CD8-positive, alpha-beta memory T cell (primary cell): ENCODE results near the gene KRTAP3-3. TPM values are rescaled to one million over a fixed set of nuclear protein-coding genes. Genes with fewer than 3 reads are reported as not detected.

Source experiments
- CTCF ChIA-PET: fragments of 350-600 bp; sonication (Branson Sonifier 250); formaldehyde crosslinking; loops from one replicate; lab custom pipeline; 2021; ENCODE audit warnings: antibody characterized with exemption; lab: Charles Lee
- POLR2A ChIA-PET: fragments of 350-600 bp; sonication (Branson Sonifier 250); formaldehyde crosslinking; loops from one replicate; lab custom pipeline; 2021; ENCODE audit warnings: antibody characterized with exemption; lab: Charles Lee
- DNase-seq, 5 donors: peaks; one replicate each; pipeline versions ENCODE4 v3.0.0 to v3.0.0-alpha.2; 2020 to 2022; ENCODE audit warnings: mixed read lengths in 1 of 5
- H3K27ac ChIP-seq: one replicate; pipeline ENCODE4 v1.7.0; 2013; ENCODE audit warnings: low read depth, mild to moderate bottlenecking, low read length, moderate library complexity
- H3K27me3 ChIP-seq: 2 replicates; pipeline ENCODE4 v1.7.0; 2013; ENCODE audit warnings: low read length, mild to moderate bottlenecking; ENCODE audit not compliant: insufficient read depth, poor library complexity, severe bottlenecking
- H3K36me3 ChIP-seq: 2 replicates; pipeline ENCODE4 v1.7.0; 2013; ENCODE audit warnings: mild to moderate bottlenecking, low read length, moderate library complexity; ENCODE audit not compliant: insufficient read depth
- H3K4me1 ChIP-seq: 2 replicates; pipeline ENCODE4 v1.7.0; 2013; ENCODE audit warnings: mild to moderate bottlenecking, low read length, moderate library complexity; ENCODE audit not compliant: insufficient read depth
- H3K4me3 ChIP-seq: 2 replicates; pipeline ENCODE4 v1.7.0; 2013; ENCODE audit warnings: mild to moderate bottlenecking, low read length
- H3K9me3 ChIP-seq: 2 replicates; pipeline ENCODE4 v1.7.0; 2013; ENCODE audit warnings: mild to moderate bottlenecking, low read length
- H3K27ac Mint-ChIP-seq, 8 donors: one replicate each; pipeline ENCODE4 v1.8.0; 2020 to 2021; ENCODE audit warnings: mixed read lengths in 8 of 8, mild to moderate bottlenecking in 6 of 8, inconsistent platforms in 3 of 8, moderate library complexity in 3 of 8
- H3K27me3 Mint-ChIP-seq, 2 donors: one replicate each; pipeline ENCODE4 v1.8.0; 2020 to 2021; ENCODE audit warnings: mixed read lengths in 2 of 2, mild to moderate bottlenecking in 1 of 2, moderate library complexity in 1 of 2
- H3K36me3 Mint-ChIP-seq, 3 donors: one replicate each; pipeline ENCODE4 v1.8.0; 2020 to 2021; ENCODE audit warnings: mixed read lengths in 3 of 3, inconsistent platforms in 1 of 3, mild to moderate bottlenecking in 1 of 3
- H3K4me1 Mint-ChIP-seq, 3 donors: one replicate each; pipeline ENCODE4 v1.8.0; 2020 to 2021; ENCODE audit warnings: mixed read lengths in 3 of 3, inconsistent platforms in 1 of 3, mild to moderate bottlenecking in 1 of 3
- H3K4me3 Mint-ChIP-seq, 7 donors: one replicate each; pipeline ENCODE4 v1.8.0; 2020 to 2021; ENCODE audit warnings: mixed read lengths in 7 of 7, mild to moderate bottlenecking in 6 of 7, moderate library complexity in 4 of 7, inconsistent platforms in 2 of 7
- H3K9me3 Mint-ChIP-seq, 5 donors: one replicate each; pipeline ENCODE4 v1.8.0; 2020 to 2022; ENCODE audit warnings: mixed read lengths in 5 of 5, mild to moderate bottlenecking in 3 of 5, moderate library complexity in 2 of 5, inconsistent platforms in 1 of 5
- polyA plus RNA-seq: library from polyadenylated mRNA; unstranded; fragments of 300-500 nt; fragmentation: Illumina TruSeq; gene quantifications from one replicate; pipeline ENCODE4 v1.2.3, GENCODE V29; 2021
- total RNA-seq, 2 experiments: library from RNA; stranded (reverse); gene quantifications; one replicate each; pipeline ENCODE4 v1.2.3, GENCODE V29; 2021

Gene KRTAP3-3
- total and polyA plus RNA-seq, 3 experiments from 2014 or later = not detected

DNA sequence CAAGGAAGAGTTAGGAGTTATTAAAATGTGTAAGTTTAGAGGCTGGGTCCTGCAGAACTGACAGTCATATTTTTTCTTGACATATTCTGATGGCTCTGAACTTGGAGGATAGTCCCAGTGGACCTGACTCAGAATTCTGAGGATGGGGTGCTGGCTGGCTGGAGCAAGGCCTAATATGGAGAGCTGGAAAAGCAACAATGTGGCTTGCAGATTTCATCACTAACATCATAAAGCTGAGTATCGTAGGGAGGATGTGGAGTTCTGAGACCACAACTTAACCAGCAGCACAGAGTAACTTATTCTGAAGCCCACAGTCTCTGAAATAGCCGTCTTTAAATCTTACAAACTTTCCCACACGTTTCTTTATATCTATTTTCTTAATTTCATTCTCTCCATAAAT, 30.7 kb upstream of the KRTAP3-3 start:
- POLR2A ChIA-PET = no interaction called here

DNA sequence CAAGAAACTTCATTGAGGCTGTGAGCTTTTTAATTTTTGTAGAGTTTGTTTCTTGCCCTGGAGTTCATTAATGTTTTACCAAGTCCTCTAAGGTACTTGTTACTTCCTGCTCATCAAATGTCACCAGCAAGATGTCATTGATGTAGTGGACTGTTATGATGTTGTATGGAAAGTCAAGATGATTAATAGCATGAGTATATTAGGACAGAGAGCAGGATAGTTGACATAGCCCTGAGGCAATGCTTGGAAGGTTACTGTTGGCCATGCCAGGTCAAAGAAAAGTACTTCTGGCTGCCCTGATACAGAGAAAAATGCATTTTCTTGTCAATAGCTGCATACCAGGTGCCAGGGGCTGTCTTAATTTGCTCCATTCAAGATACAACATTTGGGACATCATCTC, 26.4 kb upstream of the KRTAP3-3 start:
- CTCF ChIA-PET = no interaction called here
- H3K4me3 Mint-ChIP-seq = no peak overlapping the region
- no peaks in the 10 kb centered on the region for H3K9me3 ChIP-seq

More for the DNA sequence above, 30.7 kb upstream of the KRTAP3-3 start:
- Mint-ChIP-seq H3K4me1 (no peaks in the 10 kb centered on the region), H3K36me3 (peaks cover 0 to 12% (median 0%) of the 10 kb centered on the region in 3 donors), H3K4me3 (no peak overlapping the region), H3K27ac (no peak overlapping the region), H3K27me3 (peaks cover 8 to 69% of the 10 kb centered on the region in 2 donors), H3K9me3 (no peaks in the 10 kb centered on the region)
- no peaks in the 10 kb centered on the region for H3K9me3 ChIP-seq
- DNase-seq = no peak
- H3K27ac ChIP-seq = no peak overlapping the region
- no peak overlapping the region for H3K4me3 ChIP-seq
- H3K27me3 ChIP-seq = no peaks in the 10 kb centered on the region
- CTCF ChIA-PET = no interaction called here
- H3K36me3 ChIP-seq = no peaks in the 10 kb centered on the region
- H3K4me1 ChIP-seq = no peaks in the 10 kb centered on the region

GRCh38 chr17:41019415-41019814, 25.5 kb upstream of the KRTAP3-3 start:
- POLR2A ChIA-PET = interaction anchor here (0.6 kb wide), 1 partner anchor 695 kb away, joined by 4 read pairs; no protein-coding TSS in a partner anchor
- no peaks in the 10 kb centered on the region for H3K27me3 ChIP-seq
- Mint-ChIP-seq H3K4me3 (no peak overlapping the region), H3K4me1 (no peaks in the 10 kb centered on the region), H3K27ac (no peak overlapping the region), H3K36me3 (peaks cover 0 to 12% (median 2%) of the 10 kb centered on the region in 3 donors), H3K27me3 (peaks cover 3 to 45% of the 10 kb centered on the region in 2 donors), H3K9me3 (no peaks in the 10 kb centered on the region)
- no peak overlapping the region for H3K4me3 ChIP-seq
- no peaks in the 10 kb centered on the region for H3K36me3 ChIP-seq
- H3K4me1 ChIP-seq = no peaks in the 10 kb centered on the region
- no peaks in the 10 kb centered on the region for H3K9me3 ChIP-seq
- no peak for DNase-seq
- CTCF ChIA-PET = no interaction called here
- H3K27ac ChIP-seq = no peak overlapping the region

More for the DNA sequence above, 26.4 kb upstream of the KRTAP3-3 start:
- Histone ChIP-seq H3K4me1 (no peaks in the 10 kb centered on the region), H3K27ac (no peak overlapping the region), H3K36me3 (no peaks in the 10 kb centered on the region), H3K27me3 (no peaks in the 10 kb centered on the region), H3K4me3 (no peak overlapping the region)
- POLR2A ChIA-PET = no interaction called here
- Mint-ChIP-seq H3K27me3 (peaks cover 3 to 47% of the 10 kb centered on the region in 2 donors), H3K9me3 (no peaks in the 10 kb centered on the region), H3K4me1 (no peaks in the 10 kb centered on the region), H3K27ac (no peak overlapping the region), H3K36me3 (peaks cover 0 to 12% (median 2%) of the 10 kb centered on the region in 3 donors)
- DNase-seq = no peak

DNA sequence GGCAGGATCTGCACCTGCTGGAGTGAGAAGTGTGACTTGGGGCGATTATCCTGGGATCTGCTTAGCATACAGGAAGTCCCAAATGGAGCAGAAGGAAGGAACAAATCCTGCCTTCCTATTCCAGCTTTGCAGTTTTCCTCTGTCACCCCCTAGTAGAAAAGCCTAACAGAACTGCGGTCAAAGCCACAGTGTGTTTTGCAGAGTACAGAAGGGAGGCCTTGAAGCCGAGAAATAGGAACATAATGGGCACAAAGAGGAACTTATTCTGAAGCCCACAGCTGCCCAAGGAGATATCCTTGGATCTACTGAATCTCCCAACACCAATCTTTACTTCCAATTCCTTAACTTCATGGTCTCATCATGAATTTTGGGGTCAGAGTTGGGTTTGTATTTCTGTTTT, 24.6 kb upstream of the KRTAP3-3 start:
- ChIA-PET CTCF (no interaction called here), POLR2A (no interaction called here)
- H3K9me3 Mint-ChIP-seq = no peaks in the 10 kb centered on the region
- Histone ChIP-seq H3K27me3 (no peaks in the 10 kb centered on the region), H3K4me1 (no peaks in the 10 kb centered on the region), H3K36me3 (no peaks in the 10 kb centered on the region), H3K27ac (no peak overlapping the region), H3K4me3 (no peak overlapping the region), H3K9me3 (no peaks in the 10 kb centered on the region)
- DNase-seq = no peak
- H3K27ac Mint-ChIP-seq = no peak overlapping the region
- peaks cover 3 to 36% of the 10 kb centered on the region in 2 donors for H3K27me3 Mint-ChIP-seq
- peaks cover 0 to 12% (median 2%) of the 10 kb centered on the region in 3 donors for H3K36me3 Mint-ChIP-seq
- H3K4me1 Mint-ChIP-seq = no peaks in the 10 kb centered on the region
- no peak overlapping the region for H3K4me3 Mint-ChIP-seq

DNA sequence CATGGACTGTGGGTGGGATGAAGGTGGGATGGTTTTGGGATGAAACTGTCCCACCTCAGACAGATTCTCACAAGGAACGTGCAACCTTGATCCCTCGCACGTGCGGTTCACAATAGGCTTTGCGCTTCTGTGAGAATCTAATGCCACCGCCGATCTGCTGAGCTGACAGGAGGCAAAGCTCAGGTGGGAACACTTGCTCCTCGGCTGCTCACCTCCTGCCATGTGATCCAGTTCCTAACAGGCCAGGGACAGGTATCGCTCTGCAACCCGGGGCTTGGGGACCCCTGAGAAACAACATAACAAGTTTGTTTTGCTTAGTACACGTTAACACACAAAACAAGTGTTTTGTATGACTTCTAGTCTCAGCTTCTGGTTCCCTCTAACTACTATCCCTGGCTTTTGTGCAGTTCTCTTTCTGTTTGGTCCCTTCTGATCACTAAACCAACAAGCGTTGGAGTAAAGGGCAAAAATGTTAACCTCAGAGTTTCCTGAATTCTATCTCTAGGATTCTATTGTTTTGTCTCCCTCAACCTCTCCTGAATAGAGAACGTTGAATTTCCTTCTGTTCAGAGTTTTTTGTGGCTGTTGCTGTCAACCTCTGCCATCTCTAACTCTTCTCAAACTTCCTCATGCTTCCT, 22.7 kb upstream of the KRTAP3-3 start:
- Mint-ChIP-seq H3K36me3 (peaks cover 0 to 6% (median 2%) of the 10 kb centered on the region in 3 donors), H3K9me3 (no peaks in the 10 kb centered on the region), H3K4me3 (no peak overlapping the region), H3K27me3 (peaks cover 0 to 25% of the 10 kb centered on the region in 2 donors), H3K27ac (peak overlapping the region in 1 of 8 donors; percentile 5), H3K4me1 (no peaks in the 10 kb centered on the region)
- CTCF ChIA-PET = no interaction called here
- no peak overlapping the region for H3K4me3 ChIP-seq
- POLR2A ChIA-PET = no interaction called here
- no peaks in the 10 kb centered on the region for H3K27me3 ChIP-seq
- H3K4me1 ChIP-seq = no peaks in the 10 kb centered on the region
- H3K9me3 ChIP-seq = no peaks in the 10 kb centered on the region
- DNase-seq = no peak
- H3K36me3 ChIP-seq = no peaks in the 10 kb centered on the region
- H3K27ac ChIP-seq = no peak overlapping the region

- H3K27ac ChIP-seq = no peak overlapping the region
- H3K36me3 ChIP-seq = no peaks in the 10 kb centered on the region
- no peaks in the 10 kb centered on the region for H3K27me3 ChIP-seq
- peaks cover 0 to 18% of the 10 kb centered on the region in 2 donors for H3K27me3 Mint-ChIP-seq
- H3K9me3 ChIP-seq = no peaks in the 10 kb centered on the region
- ChIA-PET POLR2A (no interaction called here), CTCF (no interaction called here)
- H3K4me3 ChIP-seq = no peak overlapping the region
- H3K36me3 Mint-ChIP-seq = peaks cover 0 to 2% (median 0%) of the 10 kb centered on the region in 3 donors
- no peak overlapping the region for H3K4me3 Mint-ChIP-seq
- no peaks in the 10 kb centered on the region for H3K9me3 Mint-ChIP-seq
- H3K27ac Mint-ChIP-seq = no peak overlapping the region
- DNase-seq = no peak
- H3K4me1 Mint-ChIP-seq = no peaks in the 10 kb centered on the region
- no peaks in the 10 kb centered on the region for H3K4me1 ChIP-seq
Observed at GRCh38 chr17:41015454-41015853, 21.5 kb upstream of the KRTAP3-3 start.

DNA sequence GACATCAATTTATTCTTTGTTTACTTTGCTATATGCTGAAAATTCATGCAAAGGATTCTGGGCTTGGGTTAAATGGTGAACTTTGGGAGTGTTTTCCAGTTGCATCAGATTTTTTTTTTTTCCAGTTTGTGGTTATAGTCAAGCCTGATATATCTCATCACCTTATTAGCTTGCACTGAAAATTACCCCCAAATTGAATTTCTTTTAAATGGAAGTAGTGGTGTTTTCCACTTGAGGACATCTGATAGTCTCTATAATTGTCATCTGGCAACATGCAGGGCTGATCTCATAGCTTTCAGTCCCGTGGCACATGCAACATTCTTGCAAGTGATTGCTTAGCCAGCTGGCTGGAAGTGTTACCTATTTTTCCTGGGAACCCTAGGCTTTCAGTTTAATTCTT, 19.6 kb upstream of the KRTAP3-3 start:
- POLR2A ChIA-PET = no interaction called here
- Histone ChIP-seq H3K9me3 (no peaks in the 10 kb centered on the region), H3K4me3 (no peak overlapping the region), H3K4me1 (no peaks in the 10 kb centered on the region), H3K27me3 (peaks cover 4% of the 10 kb centered on the region), H3K36me3 (no peaks in the 10 kb centered on the region), H3K27ac (no peak overlapping the region)
- Mint-ChIP-seq H3K4me1 (no peaks in the 10 kb centered on the region), H3K27ac (no peak overlapping the region), H3K4me3 (no peak overlapping the region), H3K36me3 (peaks cover 0 to 2% (median 0%) of the 10 kb centered on the region in 3 donors), H3K9me3 (no peaks in the 10 kb centered on the region), H3K27me3 (peaks cover 2 to 18% of the 10 kb centered on the region in 2 donors)
- DNase-seq = no peak
- CTCF ChIA-PET = no interaction called here

DNA sequence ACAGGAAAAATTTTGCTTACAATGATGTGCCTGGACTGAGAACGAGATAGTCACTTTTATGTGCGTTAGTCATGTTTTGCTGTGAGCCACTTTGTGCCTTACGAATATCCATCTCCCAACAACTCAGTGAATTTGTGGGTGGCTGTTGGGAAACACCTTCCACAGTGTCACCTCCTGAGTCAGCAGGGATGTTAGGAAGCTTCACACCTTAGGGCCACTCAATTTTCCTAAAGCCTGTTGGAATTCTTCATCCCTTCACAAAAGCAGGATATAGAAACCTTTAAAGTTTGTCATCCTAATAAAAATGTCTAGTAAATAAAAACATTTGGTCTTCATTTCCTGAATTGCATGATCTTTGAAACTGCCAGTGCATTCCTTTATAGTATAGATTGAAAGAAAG, 19.2 kb upstream of the KRTAP3-3 start:
- Histone ChIP-seq H3K27ac (no peak overlapping the region), H3K9me3 (no peaks in the 10 kb centered on the region), H3K36me3 (no peaks in the 10 kb centered on the region), H3K27me3 (peaks cover 4% of the 10 kb centered on the region), H3K4me1 (no peaks in the 10 kb centered on the region), H3K4me3 (no peak overlapping the region)
- peaks cover 2 to 18% of the 10 kb centered on the region in 2 donors for H3K27me3 Mint-ChIP-seq
- no peaks in the 10 kb centered on the region for H3K4me1 Mint-ChIP-seq
- H3K9me3 Mint-ChIP-seq = no peaks in the 10 kb centered on the region
- no peak for DNase-seq
- POLR2A ChIA-PET = no interaction called here
- no peaks in the 10 kb centered on the region for H3K36me3 Mint-ChIP-seq
- H3K4me3 Mint-ChIP-seq = no peak overlapping the region
- H3K27ac Mint-ChIP-seq = no peak overlapping the region
- CTCF ChIA-PET = no interaction called here
